Small intestine (tissue), 7 donors: Measurements from ENCODE around the gene ME1. TPM values are rescaled to one million over a fixed set of nuclear protein-coding genes. Genes with fewer than 3 reads are reported as not detected.
A peak's percentile ranks its signal among the peaks of the same experiment; 100 is the strongest.
"Not testable (repeated sequence)": the region's sequence is repeated elsewhere in the genome, so short reads cannot be mapped to it uniquely, and the experiment has no call there.

Experiments used
- DNase-seq, 2 donors: peaks; one replicate each; pipeline versions ENCODE4 v3.0.0 to v3.0.0-alpha.2; 2013
- FAIRE-seq: peaks from 2 replicates; lab custom pipeline; 2012; peaks lifted over from hg19 to GRCh38; lab: Jason Lieb, UNC
- H3K27ac ChIP-seq, 3 donors: one replicate each; pipeline ENCODE4 v1.5.1; 2013; ENCODE audit warnings: low read length in 2 of 3, mild to moderate bottlenecking in 2 of 3, control low read depth in 1 of 3, inconsistent platforms in 1 of 3, low read depth in 1 of 3, moderate library complexity in 1 of 3
- H3K27me3 ChIP-seq, 3 donors: one replicate each; pipeline ENCODE4 v1.6.1; 2013; ENCODE audit warnings: low read length in 3 of 3, inconsistent platforms in 1 of 3; ENCODE audit not compliant: control insufficient read depth in 3 of 3, insufficient read depth in 3 of 3
- H3K36me3 ChIP-seq, 3 donors: one replicate each; pipeline ENCODE4 v1.6.1; 2013; ENCODE audit warnings: low read length in 3 of 3, inconsistent platforms in 1 of 3, low read depth in 1 of 3, mild to moderate bottlenecking in 1 of 3, moderate library complexity in 1 of 3; ENCODE audit not compliant: control insufficient read depth in 3 of 3, insufficient read depth in 2 of 3
- H3K4me1 ChIP-seq, 3 donors: one replicate each; pipeline ENCODE4 v1.6.1; 2013; ENCODE audit warnings: low read length in 2 of 3, inconsistent platforms in 1 of 3, low read depth in 1 of 3, mild to moderate bottlenecking in 1 of 3, moderate library complexity in 1 of 3; ENCODE audit not compliant: control insufficient read depth in 3 of 3, insufficient read depth in 2 of 3
- H3K4me3 ChIP-seq, 3 donors: one replicate each; pipeline ENCODE4 v1.5.1; 2013; ENCODE audit warnings: low read length in 3 of 3, control low read depth in 1 of 3, inconsistent platforms in 1 of 3, low read depth in 1 of 3, mild to moderate bottlenecking in 1 of 3, moderate library complexity in 1 of 3
- H3K9me3 ChIP-seq, 2 donors: one replicate each; pipeline ENCODE4 v1.6.1; 2013; ENCODE audit warnings: low read depth in 1 of 2, low read length in 1 of 2; ENCODE audit not compliant: control insufficient read depth in 2 of 2, insufficient read depth in 1 of 2
- WGBS, 3 donors: extraction: QIAGEN DNeasy Blood & Tissue Kit; methylation state at CpG; one replicate each; pipeline ENCODE4 v1.1.7; 2013; 5-methylcytosine and 5-hydroxymethylcytosine counted together
- polyA plus RNA-seq, 4 donors: library from polyadenylated mRNA; stranded (reverse) in 3 of 4; unstranded in 1 of 4; fragments of 200-250 nt in 3 of 4; fragments of 120-200 nt in 1 of 4; gene quantifications; one replicate each; pipeline versions ENCODE4 v1.2.1 to v1.2.3, GENCODE V29; 2013
- donor health status: healthy with polysubstance abuse.
- donor health status: control.
- donor health status: control.
- donor health status: Bipolar disorder and iron deficiency.
- donor health status: healthy.

The ME1 gene
- polyA plus RNA-seq, 4 donors: 9.6 to 48.3 (median 15.6) TPM

- no peaks in the 10 kb centered on the region for H3K36me3 ChIP-seq
- H3K27ac ChIP-seq: no peak overlapping the region
- DNase-seq (no peak), FAIRE-seq (no peak)
- no peaks in the 10 kb centered on the region for H3K4me1 ChIP-seq
- 93 to 98% (median 93%) methylated on average over 3 of the region's 3 CpGs for WGBS, 3 donors
- H3K27me3 ChIP-seq: no peaks in the 10 kb centered on the region
- H3K4me3 ChIP-seq: no peak overlapping the region
- no peaks in the 10 kb centered on the region for H3K9me3 ChIP-seq
These were observed 173.1 kb downstream of the ME1 start for GRCh38 chr6:83257791-83258190.

GRCh38 chr6:83256719-83257118, 174.1 kb downstream of the ME1 start:
- WGBS, 3 donors: 93 to 94% (median 93%) methylated on average over 3 of the region's 3 CpGs
- not testable (repeated sequence) for H3K36me3 ChIP-seq, H3K9me3 ChIP-seq, H3K4me1 ChIP-seq, H3K27ac ChIP-seq, FAIRE-seq, H3K27me3 ChIP-seq, DNase-seq, H3K4me3 ChIP-seq

- H3K36me3 ChIP-seq: peaks cover 0 to 3% (median 2%) of the 10 kb centered on the region in 3 donors
- no peaks in the 10 kb centered on the region for H3K27me3 ChIP-seq
- peaks cover 0 to 2% of the 10 kb centered on the region in 2 donors for H3K9me3 ChIP-seq
- DNase-seq (no peak), FAIRE-seq (no peak)
- H3K4me1 ChIP-seq: peaks cover 0 to 3% (median 0%) of the 10 kb centered on the region in 3 donors
- no peak overlapping the region for H3K4me3 ChIP-seq
- 89 to 96% (median 91%) methylated on average over 1 of the region's 1 CpG for WGBS, 3 donors
- no peak overlapping the region for H3K27ac ChIP-seq
These were observed 178.1 kb downstream of the ME1 start for GRCh38 chr6:83252719-83253118.

GRCh38 chr6:83250235-83250634, 180.6 kb downstream of the ME1 start:
- DNase-seq (peak; percentile 58 to 74), FAIRE-seq (peak; percentile 67)
- Histone ChIP-seq H3K4me1 (peaks cover 0 to 3% (median 0%) of the 10 kb centered on the region in 3 donors), H3K9me3 (peaks cover 0 to 2% of the 10 kb centered on the region in 2 donors), H3K36me3 (peaks cover 0 to 3% (median 2%) of the 10 kb centered on the region in 3 donors), H3K27me3 (no peaks in the 10 kb centered on the region), H3K4me3 (no peak overlapping the region), H3K27ac (no peak overlapping the region)

GRCh38 chr6:83247471-83247870, 183.4 kb downstream of the ME1 start:
- H3K9me3 ChIP-seq: peaks cover 0 to 2% of the 10 kb centered on the region in 2 donors
- 87 to 91% (median 91%) methylated on average over 3 of the region's 3 CpGs for WGBS, 3 donors
- H3K4me3 ChIP-seq: no peak overlapping the region
- H3K36me3 ChIP-seq: peaks cover 0 to 3% (median 2%) of the 10 kb centered on the region in 3 donors
- no peaks in the 10 kb centered on the region for H3K27me3 ChIP-seq
- H3K27ac ChIP-seq: no peak overlapping the region
- no peak for FAIRE-seq
- H3K4me1 ChIP-seq: peaks cover 0 to 3% (median 0%) of the 10 kb centered on the region in 3 donors
- DNase-seq: no peak

- no peak overlapping the region for H3K4me3 ChIP-seq
- 68 to 85% (median 71%) methylated on average over 1 of the region's 1 CpG for WGBS, 3 donors
- no peaks in the 10 kb centered on the region for H3K27me3 ChIP-seq
- FAIRE-seq (no peak), DNase-seq (no peak)
- no peak overlapping the region for H3K27ac ChIP-seq
- H3K36me3 ChIP-seq: peaks cover 0 to 2% (median 0%) of the 10 kb centered on the region in 3 donors
- H3K4me1 ChIP-seq: no peaks in the 10 kb centered on the region
- H3K9me3 ChIP-seq: no peaks in the 10 kb centered on the region
These were observed 199.7 kb downstream of the ME1 start for GRCh38 chr6:83231146-83231545.

- no peak for DNase-seq
- Histone ChIP-seq H3K4me1 (no peaks in the 10 kb centered on the region), H3K27me3 (no peaks in the 10 kb centered on the region), H3K9me3 (no peaks in the 10 kb centered on the region), H3K36me3 (peaks cover 0 to 2% (median 0%) of the 10 kb centered on the region in 3 donors), H3K4me3 (no peak overlapping the region), H3K27ac (no peak overlapping the region)
- FAIRE-seq: no peak
- 64 to 82% (median 73%) methylated on average over 1 of the region's 1 CpG for WGBS, 3 donors
These were observed 204.3 kb downstream of the ME1 start for GRCh38 chr6:83226517-83226916.

GRCh38 chr6:83221889-83222479, 208.9 kb downstream of the ME1 start:
- Histone ChIP-seq H3K9me3 (no peaks in the 10 kb centered on the region), H3K4me3 (no peak overlapping the region), H3K4me1 (no peaks in the 10 kb centered on the region), H3K27ac (no peak overlapping the region), H3K36me3 (peaks cover 0 to 3% (median 0%) of the 10 kb centered on the region in 3 donors), H3K27me3 (no peaks in the 10 kb centered on the region)
- peak; percentile 64 for FAIRE-seq
- WGBS, 3 donors: 28 to 55% (median 43%) methylated on average over 3 of the region's 3 CpGs
- peak; percentile 36 to 50 for DNase-seq

- peaks cover 0 to 3% (median 0%) of the 10 kb centered on the region in 3 donors for H3K36me3 ChIP-seq
- no peak overlapping the region for H3K27ac ChIP-seq
- H3K9me3 ChIP-seq: no peaks in the 10 kb centered on the region
- DNase-seq (no peak), FAIRE-seq (no peak)
- WGBS, 3 donors: 89 to 100% (median 93%) methylated on average over 1 of the region's 1 CpG
- no peaks in the 10 kb centered on the region for H3K27me3 ChIP-seq
- no peak overlapping the region for H3K4me3 ChIP-seq
- no peaks in the 10 kb centered on the region for H3K4me1 ChIP-seq
These were observed 209.6 kb downstream of the ME1 start for GRCh38 chr6:83221276-83221675.
